Chondrocyte (in vitro differentiated cells): ENCODE results near the gene MZT2A. TPM values are rescaled to one million over a fixed set of nuclear protein-coding genes. Genes with fewer than 3 reads are reported as not detected.
"Not testable (repeated sequence)": the region's sequence is repeated elsewhere in the genome, so short reads cannot be mapped to it uniquely, and the experiment has no call there.

Source experiments
- DNase-seq: peaks from one replicate; pipeline ENCODE4 v3.0.0; 2021; ENCODE audit warnings: mixed read lengths, low spot score
- H3K27ac Mint-ChIP-seq: one replicate; pipeline ENCODE4 v1.8.0; 2021; ENCODE audit warnings: mild to moderate bottlenecking, moderate library complexity, mixed read lengths; ENCODE audit not compliant: unreplicated experiment
- H3K27me3 Mint-ChIP-seq: 2 replicates; pipeline ENCODE4 v1.8.0; 2021; ENCODE audit warnings: low read depth, mixed read lengths
- H3K36me3 Mint-ChIP-seq: 2 replicates; pipeline ENCODE4 v1.8.0; 2021; ENCODE audit warnings: low read depth, mixed read lengths
- H3K4me1 Mint-ChIP-seq: 2 replicates; pipeline ENCODE4 v1.8.0; 2021; ENCODE audit warnings: low read depth, mild to moderate bottlenecking, mixed read lengths
- H3K4me3 Mint-ChIP-seq: one replicate; pipeline ENCODE4 v1.8.0; 2021; ENCODE audit warnings: mild to moderate bottlenecking, moderate library complexity, mixed read lengths; ENCODE audit not compliant: unreplicated experiment
- H3K9me3 Mint-ChIP-seq: 2 replicates; pipeline ENCODE4 v1.8.0; 2021; ENCODE audit warnings: low read depth, mixed read lengths
- total RNA-seq: library from RNA; stranded (reverse); gene quantifications from 3 replicates; pipeline ENCODE4 v1.2.1, GENCODE V29; 2021
- TF ChIP-seq, protein P1 (sequence below): fragments of 200-600 bp; sonication (generic); IDR thresholded peaks from 2 replicates; pipeline ENCODE4 v1.5.0; 2021; ENCODE audit warnings: antibody characterized with exemption, mild to moderate bottlenecking, moderate library complexity

The MZT2A gene
- total RNA-seq, 1 donor from 2014 or later = 109 TPM

GRCh38 chr2:131530626-131531344 lies 38.6 kb upstream of the MZT2A start:
- not testable (repeated sequence) for H3K4me1 Mint-ChIP-seq, H3K36me3 Mint-ChIP-seq, H3K9me3 Mint-ChIP-seq, H3K4me3 Mint-ChIP-seq, H3K27me3 Mint-ChIP-seq, H3K27ac Mint-ChIP-seq
- DNase-seq = peak; percentile 75
- TF ChIP-seq, protein P1, sequence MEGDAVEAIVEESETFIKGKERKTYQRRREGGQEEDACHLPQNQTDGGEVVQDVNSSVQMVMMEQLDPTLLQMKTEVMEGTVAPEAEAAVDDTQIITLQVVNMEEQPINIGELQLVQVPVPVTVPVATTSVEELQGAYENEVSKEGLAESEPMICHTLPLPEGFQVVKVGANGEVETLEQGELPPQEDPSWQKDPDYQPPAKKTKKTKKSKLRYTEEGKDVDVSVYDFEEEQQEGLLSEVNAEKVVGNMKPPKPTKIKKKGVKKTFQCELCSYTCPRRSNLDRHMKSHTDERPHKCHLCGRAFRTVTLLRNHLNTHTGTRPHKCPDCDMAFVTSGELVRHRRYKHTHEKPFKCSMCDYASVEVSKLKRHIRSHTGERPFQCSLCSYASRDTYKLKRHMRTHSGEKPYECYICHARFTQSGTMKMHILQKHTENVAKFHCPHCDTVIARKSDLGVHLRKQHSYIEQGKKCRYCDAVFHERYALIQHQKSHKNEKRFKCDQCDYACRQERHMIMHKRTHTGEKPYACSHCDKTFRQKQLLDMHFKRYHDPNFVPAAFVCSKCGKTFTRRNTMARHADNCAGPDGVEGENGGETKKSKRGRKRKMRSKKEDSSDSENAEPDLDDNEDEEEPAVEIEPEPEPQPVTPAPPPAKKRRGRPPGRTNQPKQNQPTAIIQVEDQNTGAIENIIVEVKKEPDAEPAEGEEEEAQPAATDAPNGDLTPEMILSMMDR = peak; percentile 12

DNA sequence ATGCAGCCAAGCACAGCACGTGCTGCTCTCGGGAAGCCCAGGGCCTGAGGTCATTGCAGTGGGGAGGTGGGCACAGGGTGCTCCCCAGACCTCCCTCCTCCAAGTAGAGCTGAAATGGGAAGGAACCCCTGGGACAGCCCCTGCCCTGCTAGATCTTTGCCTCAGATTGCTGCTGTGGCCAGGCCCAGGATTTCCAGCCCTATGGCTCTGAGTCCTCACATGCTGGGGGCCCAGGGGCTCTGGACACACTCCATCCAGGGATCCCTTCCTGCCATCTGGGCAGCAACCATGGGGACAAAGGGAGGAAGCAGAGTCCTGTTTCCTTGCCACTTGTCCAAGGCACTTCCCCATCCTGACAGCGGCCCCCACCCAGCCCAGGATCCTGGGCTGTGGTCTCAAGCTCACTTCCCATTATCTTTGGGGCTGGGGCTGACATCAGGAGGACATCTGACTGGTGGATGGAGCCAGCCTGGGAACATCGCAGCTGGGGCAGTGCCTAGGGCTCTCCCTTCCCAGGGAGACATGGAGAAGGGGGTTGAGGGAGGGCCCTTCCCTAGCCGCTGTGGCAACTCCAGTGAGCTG lies 37.8 kb upstream of the MZT2A start:
- not testable (repeated sequence) for H3K36me3 Mint-ChIP-seq, H3K27me3 Mint-ChIP-seq, H3K4me3 Mint-ChIP-seq, H3K27ac Mint-ChIP-seq, H3K9me3 Mint-ChIP-seq, H3K4me1 Mint-ChIP-seq
- peak; percentile 65 for DNase-seq

DNA sequence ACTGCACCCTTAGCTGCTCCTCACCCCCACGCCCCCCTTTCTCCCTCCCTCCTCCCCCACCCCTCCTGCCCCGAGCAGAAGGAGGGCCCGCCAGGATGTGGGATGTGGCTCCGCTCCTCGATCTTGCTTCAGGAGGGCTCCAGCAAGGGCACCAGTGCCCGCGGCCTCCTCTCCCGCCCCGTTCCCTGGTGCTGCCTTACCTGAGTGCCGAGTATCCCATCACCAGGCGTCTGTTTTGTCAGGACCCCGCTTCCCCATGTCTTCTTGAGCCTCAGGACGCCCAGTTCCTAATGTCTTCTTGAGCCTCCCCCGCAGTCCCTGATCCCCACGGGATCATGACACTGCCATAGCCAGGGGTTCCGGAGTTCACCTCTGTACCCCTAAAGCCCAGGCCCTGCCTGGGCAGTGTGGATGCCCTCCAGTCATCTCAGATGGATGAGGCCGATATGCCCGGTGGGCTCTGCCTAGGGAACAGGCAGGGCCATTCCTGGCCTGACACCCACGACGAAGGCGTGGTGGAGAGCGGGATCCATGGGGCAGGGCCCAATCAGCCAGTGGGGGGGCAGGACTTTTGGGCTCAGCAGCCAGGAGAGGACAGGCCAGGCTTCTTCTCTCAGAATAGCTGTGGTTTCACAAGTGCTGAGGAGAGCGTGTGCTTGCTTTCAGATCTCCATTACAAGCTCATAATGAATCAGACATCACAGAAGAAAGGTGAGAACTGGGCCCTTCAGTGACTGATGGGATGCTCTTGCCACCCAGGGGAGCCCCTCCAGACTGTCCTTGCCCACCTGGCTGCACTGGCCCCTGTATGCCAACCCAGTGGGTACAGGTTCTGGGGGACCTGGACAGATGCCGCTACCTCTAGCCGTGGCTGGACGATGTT lies 37.0 kb upstream of the MZT2A start:
- not testable (repeated sequence) for H3K27ac Mint-ChIP-seq, H3K36me3 Mint-ChIP-seq, H3K9me3 Mint-ChIP-seq, H3K27me3 Mint-ChIP-seq, H3K4me1 Mint-ChIP-seq
- peak; percentile 72 for DNase-seq
- H3K4me3 Mint-ChIP-seq = peak overlapping the region; percentile 22

DNA sequence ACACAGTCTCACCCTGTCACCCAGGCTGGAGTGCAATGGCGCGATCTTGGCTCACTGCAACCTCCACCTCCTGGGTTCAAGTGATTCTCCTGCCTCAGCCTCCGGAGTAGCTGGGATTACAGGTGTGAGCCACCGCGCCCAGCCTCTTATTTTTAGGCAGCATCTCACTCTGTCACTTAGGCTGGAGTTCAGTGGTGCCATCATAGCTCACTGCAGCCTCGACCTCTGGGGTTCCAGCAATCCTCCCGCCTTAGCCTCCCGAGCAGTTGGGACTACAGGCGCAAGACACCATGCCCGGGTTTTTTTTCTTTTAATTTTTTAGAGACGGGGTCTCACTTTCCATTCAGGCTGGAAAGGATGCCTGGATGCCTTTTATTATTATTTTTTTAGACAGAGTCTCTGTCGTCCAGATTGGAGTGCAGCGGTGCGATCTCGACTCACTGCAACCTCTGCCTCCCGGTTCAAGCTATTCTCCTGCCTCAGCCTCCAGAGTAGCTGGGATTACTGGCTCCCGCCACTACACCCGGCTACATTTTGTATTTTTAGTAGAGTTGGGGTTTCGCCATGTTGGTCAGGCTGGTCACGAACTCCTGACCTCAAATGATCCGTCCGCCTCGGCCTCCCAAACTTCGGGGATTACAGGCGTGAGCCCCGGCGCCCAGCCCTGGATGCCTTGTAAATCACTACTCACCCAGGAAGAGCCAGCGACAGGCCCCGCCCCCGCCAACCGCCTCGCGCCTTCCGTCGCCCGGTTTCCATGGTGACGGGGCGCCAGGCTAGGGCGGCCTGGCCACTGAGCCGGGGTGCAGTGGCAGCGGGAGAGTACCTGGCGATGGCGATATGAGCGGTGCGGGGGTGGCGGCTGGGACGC lies 35.2 kb upstream of the MZT2A start, which contains the start of gene CCDC74A:
Gene CCDC74A (plus strand): TSS at position 758 of the 871 bp plus-strand sequence. CDS start 83 bp downstream, at position 841.
- Mint-ChIP-seq H3K27ac (peak within 1 kb of the TSS; percentile 45), H3K4me3 (peak within 1 kb of the TSS; percentile 78)
- not testable (repeated sequence) for H3K9me3 Mint-ChIP-seq, H3K27me3 Mint-ChIP-seq, H3K4me1 Mint-ChIP-seq, H3K36me3 Mint-ChIP-seq
- DNase-seq = peak; percentile 69

DNA sequence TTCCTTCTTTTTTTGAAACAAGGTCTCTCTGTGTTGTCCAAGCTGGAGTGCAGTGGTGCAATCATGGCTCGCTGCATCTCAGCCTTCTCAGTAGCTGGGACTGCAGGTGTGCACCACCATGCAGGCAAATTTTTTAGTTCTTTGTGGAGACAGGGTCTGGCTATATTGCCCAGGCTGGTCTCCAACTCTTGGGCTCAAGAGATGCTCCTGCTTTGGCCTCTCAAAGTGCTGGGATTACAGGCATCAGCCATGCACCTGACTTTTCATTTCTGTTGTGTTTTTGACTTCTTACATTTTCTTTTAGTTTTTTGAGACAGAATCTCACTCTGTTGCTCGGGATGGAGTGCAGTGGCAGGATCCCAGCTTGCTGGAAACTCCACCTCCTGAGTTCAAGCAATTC lies 33.1 kb upstream of the MZT2A start:
- peak; percentile 11 for DNase-seq
- not testable (repeated sequence) for H3K27ac Mint-ChIP-seq, H3K36me3 Mint-ChIP-seq, H3K27me3 Mint-ChIP-seq, H3K9me3 Mint-ChIP-seq, H3K4me3 Mint-ChIP-seq, H3K4me1 Mint-ChIP-seq

DNA sequence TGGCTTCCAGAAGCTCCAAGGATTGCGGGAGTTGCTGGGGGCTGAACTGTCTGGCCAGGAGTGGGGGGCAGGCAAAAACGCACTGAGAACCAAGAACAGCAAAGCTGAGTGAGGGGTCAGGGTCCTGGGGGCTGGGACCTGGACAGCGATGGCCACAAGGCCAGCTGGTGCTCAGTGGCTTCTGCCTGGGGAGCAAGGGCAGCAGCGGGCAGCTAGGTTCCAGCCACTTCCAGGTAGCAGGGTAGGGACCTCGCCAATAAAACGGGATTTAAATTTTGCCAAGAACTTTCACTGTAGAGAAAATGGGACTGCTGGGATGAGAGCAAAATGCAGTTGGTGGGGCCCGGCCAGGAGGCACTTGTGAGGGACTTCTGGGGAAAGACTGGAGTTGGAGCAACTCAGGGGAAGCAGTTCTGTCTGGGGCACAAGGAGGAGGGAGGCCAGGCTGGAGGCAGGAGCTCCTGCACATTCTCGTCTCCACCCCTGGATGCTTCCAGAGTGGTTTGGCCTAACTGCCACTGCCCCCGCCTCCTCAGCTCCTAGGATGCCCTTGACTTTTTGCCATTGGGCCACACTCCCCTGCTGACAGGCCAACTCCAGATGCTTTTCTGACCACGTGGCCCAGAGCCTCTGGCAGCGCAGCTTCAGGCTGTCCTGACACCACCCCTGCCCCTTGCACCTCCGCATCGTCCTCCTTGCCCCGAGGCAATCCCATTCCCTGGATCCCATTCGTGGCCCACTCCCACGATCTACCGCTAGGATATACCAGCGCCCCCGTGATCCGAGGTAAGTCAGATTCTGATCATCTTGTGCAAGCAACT lies 30.0 kb upstream of the MZT2A start:
- TF ChIP-seq, protein P1 = no peak
- H3K27me3 Mint-ChIP-seq = no peaks in the 10 kb centered on the region
- H3K4me3 Mint-ChIP-seq = no peak overlapping the region
- peaks cover 6% of the 10 kb centered on the region for H3K36me3 Mint-ChIP-seq
- DNase-seq = no peak
- H3K9me3 Mint-ChIP-seq = no peaks in the 10 kb centered on the region
- H3K4me1 Mint-ChIP-seq = no peaks in the 10 kb centered on the region
- H3K27ac Mint-ChIP-seq = no peak overlapping the region

- not testable (repeated sequence) for H3K36me3 Mint-ChIP-seq, H3K4me3 Mint-ChIP-seq, H3K27me3 Mint-ChIP-seq, DNase-seq, H3K4me1 Mint-ChIP-seq, H3K9me3 Mint-ChIP-seq, H3K27ac Mint-ChIP-seq
Measured at GRCh38 chr2:131521524-131521923, 29.3 kb upstream of the MZT2A start.
